Measurements from ENCODE around the gene CTU1. TPM values are rescaled to one million over a fixed set of nuclear protein-coding genes. Genes with fewer than 3 reads are reported as not detected.

Gene CTU1
- total RNA-seq, 4 donors from 2014 or later, result 11.3 to 18.1 (median 16.7) TPM

DNA sequence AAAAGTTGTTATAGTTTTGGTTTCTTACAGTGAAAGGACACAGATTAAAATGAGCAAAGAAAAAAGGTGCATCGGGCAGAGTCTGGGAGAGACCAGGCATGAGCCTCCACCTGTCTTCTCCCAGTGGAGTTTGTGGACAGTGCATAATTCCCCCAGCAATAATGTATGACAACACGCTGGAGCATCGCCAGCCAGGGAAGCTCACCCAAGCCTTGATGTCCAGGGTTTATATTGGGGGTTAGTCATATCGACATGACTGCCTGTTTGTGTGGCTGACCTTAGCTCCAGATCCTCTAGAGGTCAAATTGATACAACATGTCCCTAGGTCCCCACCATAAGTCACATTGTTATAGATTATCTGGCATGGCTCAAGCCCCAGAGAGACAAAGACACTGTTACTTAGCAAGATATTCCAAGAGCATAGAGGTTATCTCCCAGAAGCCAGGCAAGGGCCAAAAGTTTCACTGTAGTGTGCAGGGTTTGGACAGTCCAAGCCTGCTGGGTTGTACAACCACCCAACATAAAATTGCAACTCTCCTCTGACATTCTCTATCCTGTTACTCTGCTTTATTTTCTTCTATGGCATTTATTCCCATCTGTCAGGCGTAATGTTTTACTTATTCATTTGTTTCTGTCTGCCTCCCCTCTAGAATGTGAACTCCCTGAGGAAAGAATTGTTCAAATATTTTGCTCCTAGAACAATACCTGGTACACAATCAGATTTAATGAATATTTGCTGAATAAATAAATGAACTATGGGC, 37.7 kb downstream of the CTU1 start:
- peak in 1 of 2 donors; percentile 26 for DNase-seq (ENCODE audit: low spot score in 2 of 2)
- intact Hi-C loops (cut with DNase I; ENCODE audit: low total_unique reads), result no loop called here
- WGBS, 2 donors, result 88 to 90% methylated on average over 5 of the region's 5 CpGs
- H3K4me3 ChIP-seq (ENCODE audit: low read depth, poor library complexity, severe bottlenecking), result no peak overlapping the region
- no peak for TF ChIP-seq POLR2A (IDR thresholded peaks at IDR 0.05)
- TF ChIP-seq CTCF (IDR thresholded peaks at IDR 0.05), result no peak

- no peak for TF ChIP-seq CTCF (IDR thresholded peaks at IDR 0.05)
- TF ChIP-seq POLR2A (IDR thresholded peaks at IDR 0.05), result no peak
- no peak overlapping the region for H3K4me3 ChIP-seq (ENCODE audit: low read depth, poor library complexity, severe bottlenecking)
- intact Hi-C loops (cut with DNase I; ENCODE audit: low total_unique reads), result no loop called here
- 66 to 68% methylated on average over 7 of the region's 7 CpGs for WGBS, 2 donors
- peak in 1 of 2 donors; percentile 57 for DNase-seq (ENCODE audit: low spot score in 2 of 2)
Observed at GRCh38 chr19:51066393-51067186, 41.6 kb downstream of the CTU1 start.

- TF ChIP-seq POLR2A (IDR thresholded peaks at IDR 0.05) (no peak), CTCF (IDR thresholded peaks at IDR 0.05) (no peak)
- H3K4me3 ChIP-seq (ENCODE audit: low read depth, poor library complexity, severe bottlenecking), result no peak overlapping the region
- WGBS, 2 donors, result 7 to 10% methylated on average over 23 to 25 of the region's 25 CpGs
- DNase-seq (ENCODE audit: low spot score in 2 of 2), result peak in 1 of 2 donors; percentile 76
- intact Hi-C loops (cut with DNase I; ENCODE audit: low total_unique reads), result no loop called here
Observed at GRCh38 chr19:51065221-51065960, 42.8 kb downstream of the CTU1 start.

GRCh38 chr19:51064534-51065220, 43.5 kb downstream of the CTU1 start, which contains the start of gene KLK13:
TSS of gene KLK13 (minus strand) at chr19:51065092. CDS start at chr19:51065067, 25 bp downstream.
- DNase-seq (ENCODE audit: low spot score in 2 of 2), result peak in 1 of 2 donors; percentile 81
- TF ChIP-seq CTCF (IDR thresholded peaks at IDR 0.05) (no peak), POLR2A (IDR thresholded peaks at IDR 0.05) (no peak)
- intact Hi-C loops (cut with DNase I; ENCODE audit: low total_unique reads), result no loop called here
- no peak within 1 kb of the TSS for H3K4me3 ChIP-seq (ENCODE audit: low read depth, poor library complexity, severe bottlenecking)
- WGBS, 2 donors, result 16 to 20% methylated on average over 28 to 29 of the region's 38 CpGs

DNA sequence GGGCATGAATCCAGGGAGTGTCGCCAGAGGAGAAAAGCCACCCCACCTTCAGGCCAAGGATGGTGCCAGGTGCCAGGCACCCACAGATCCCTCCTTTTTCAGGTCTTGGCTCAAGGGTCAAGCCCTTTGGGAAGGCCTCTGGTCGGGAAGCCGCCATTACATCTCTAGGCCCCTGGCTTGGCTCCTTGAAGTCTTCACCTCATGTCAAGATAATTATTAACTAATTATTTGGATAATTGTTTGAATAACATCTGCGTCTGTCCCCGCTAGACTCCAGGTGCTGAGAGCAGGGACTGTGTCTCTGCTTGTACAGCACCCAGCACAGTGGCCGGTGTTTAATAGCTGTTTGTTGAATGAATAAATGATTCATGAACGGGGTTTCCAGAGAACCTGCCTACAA, 44.5 kb downstream of the CTU1 start:
- H3K4me3 ChIP-seq (ENCODE audit: low read depth, poor library complexity, severe bottlenecking), result no peak overlapping the region
- TF ChIP-seq CTCF (IDR thresholded peaks at IDR 0.05) (no peak), POLR2A (IDR thresholded peaks at IDR 0.05) (no peak)
- WGBS, 2 donors, result 52 to 68% methylated on average over 7 of the region's 7 CpGs
- peak in 1 of 2 donors; percentile 74 for DNase-seq (ENCODE audit: low spot score in 2 of 2)
- intact Hi-C loops (cut with DNase I; ENCODE audit: low total_unique reads), result no loop called here

Data from lower leg skin (tissue), 4 donors.